GM13977 (cell line): Measurements from ENCODE around the gene ANKRD28.
"Not testable (repeated sequence)": the region's sequence is repeated elsewhere in the genome, so short reads cannot be mapped to it uniquely, and the experiment has no call there.

Experiments used
- DNase-seq: peaks from one replicate; pipeline ENCODE4 v3.0.0; 2012; ENCODE audit warnings: low spot score
- CTCF ChIP-seq: IDR thresholded peaks from 2 replicates; pipeline ENCODE4 v1.5.1; 2012; ENCODE audit warnings: mild to moderate bottlenecking, control low read depth; ENCODE audit not compliant: insufficient read depth; ENCODE audit errors: extremely low read depth, missing control alignments
- in situ Hi-C: fragments of 300-500 bp; cut with MboI; formaldehyde crosslinking; loops from one replicate; pipeline ENCODE4 v1.12.0; 2022; ENCODE audit warnings: low sequenced_read_pairs, low pct_unique_long_range_greater_than_20kb, mixed read lengths, inconsistent platforms; ENCODE audit not compliant: unreplicated experiment

The ANKRD28 gene

DNA sequence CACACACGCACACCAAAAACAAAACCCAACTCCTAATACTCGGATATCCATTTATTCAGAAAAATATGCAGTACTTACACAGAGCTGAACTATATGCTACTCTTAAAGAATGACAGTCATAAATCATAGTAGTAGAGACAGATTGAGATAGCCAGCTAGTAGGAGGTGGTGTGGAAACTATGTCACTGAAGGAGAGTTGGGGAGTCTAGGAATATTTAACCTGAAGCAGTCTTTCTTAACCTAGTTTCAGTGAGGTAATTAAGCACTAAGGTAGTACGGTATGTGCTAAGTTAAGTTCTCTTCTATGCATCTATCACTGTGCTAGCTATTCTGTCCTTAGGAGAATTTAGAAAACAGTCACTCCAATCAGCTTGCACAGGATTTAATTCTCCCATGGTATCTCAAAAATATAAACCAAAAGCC, 54.2 kb downstream of the ANKRD28 start:
- DNase-seq, result no peak
- TF ChIP-seq CTCF, result no peak
- in situ Hi-C loops, result no loop called here

- DNase-seq, in situ Hi-C loops: not testable (repeated sequence)
Measured at GRCh38 chr3:15742236-15742635, 55.5 kb downstream of the ANKRD28 start.

GRCh38 chr3:15738616-15739005, 59.2 kb downstream of the ANKRD28 start:
- in situ Hi-C loops, DNase-seq: not testable (repeated sequence)

- no peak for TF ChIP-seq CTCF
Measured at GRCh38 chr3:15731024-15731423, 66.8 kb downstream of the ANKRD28 start.

DNA sequence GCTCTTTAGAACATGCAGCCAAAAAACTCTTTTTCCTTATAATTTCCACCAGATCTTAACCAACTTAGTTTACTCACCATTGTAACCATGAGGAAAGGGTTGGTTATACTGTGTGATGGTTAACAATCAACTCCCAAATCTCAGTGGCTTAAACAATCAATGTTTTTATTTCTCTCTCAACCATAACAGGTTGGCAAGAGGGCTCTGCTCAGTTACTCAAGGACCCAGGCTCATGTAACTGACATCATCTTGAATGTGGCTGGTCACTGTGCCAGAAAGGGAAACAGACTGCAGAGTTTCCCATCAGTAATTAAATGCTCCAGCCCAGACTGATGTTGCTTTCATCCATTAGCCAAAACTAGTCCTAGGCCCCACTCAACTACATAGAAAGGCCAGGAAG, 69.0 kb downstream of the ANKRD28 start:
- TF ChIP-seq CTCF, result no peak
- in situ Hi-C loops, result no loop called here
- DNase-seq, result no peak

More at GRCh38 chr3:15731024-15731423, 66.8 kb downstream of the ANKRD28 start:
- in situ Hi-C loops, result no loop called here
- DNase-seq, result no peak

- DNase-seq, result no peak
- in situ Hi-C loops, result no loop called here
- no peak for TF ChIP-seq CTCF
Measured at GRCh38 chr3:15726881-15727280, 70.9 kb downstream of the ANKRD28 start.

- in situ Hi-C loops, result no loop called here
- DNase-seq, result no peak
Measured at GRCh38 chr3:15726043-15726442, 71.7 kb downstream of the ANKRD28 start.

More at GRCh38 chr3:15726043-15726442, 71.7 kb downstream of the ANKRD28 start:
- TF ChIP-seq CTCF, result no peak
